Stimulated activated CD8-positive, alpha-beta memory T cell treated with anti-CD3 and anti-CD28 coated beads, Interleukin-7, amount 100 ng/mL, for 4 hours (primary cell): ENCODE results near the gene PHTF1.
A peak's percentile ranks its signal among the peaks of the same experiment; 100 is the strongest.

Experiments used
- DNase-seq, 2 donors: peaks; one replicate each; pipeline ENCODE4 v3.0.0-alpha.2; 2020; ENCODE audit warnings: low read depth in 2 of 2

PHTF1 gene

GRCh38 chr1:113759333-113760101 is at the start of gene PHTF1:
Gene PHTF1, minus strand, starts transcription at chr1:113759486. Its CDS starts 783 bp downstream, at chr1:113758703.
- peak; percentile 8 to 55 for DNase-seq

DNA sequence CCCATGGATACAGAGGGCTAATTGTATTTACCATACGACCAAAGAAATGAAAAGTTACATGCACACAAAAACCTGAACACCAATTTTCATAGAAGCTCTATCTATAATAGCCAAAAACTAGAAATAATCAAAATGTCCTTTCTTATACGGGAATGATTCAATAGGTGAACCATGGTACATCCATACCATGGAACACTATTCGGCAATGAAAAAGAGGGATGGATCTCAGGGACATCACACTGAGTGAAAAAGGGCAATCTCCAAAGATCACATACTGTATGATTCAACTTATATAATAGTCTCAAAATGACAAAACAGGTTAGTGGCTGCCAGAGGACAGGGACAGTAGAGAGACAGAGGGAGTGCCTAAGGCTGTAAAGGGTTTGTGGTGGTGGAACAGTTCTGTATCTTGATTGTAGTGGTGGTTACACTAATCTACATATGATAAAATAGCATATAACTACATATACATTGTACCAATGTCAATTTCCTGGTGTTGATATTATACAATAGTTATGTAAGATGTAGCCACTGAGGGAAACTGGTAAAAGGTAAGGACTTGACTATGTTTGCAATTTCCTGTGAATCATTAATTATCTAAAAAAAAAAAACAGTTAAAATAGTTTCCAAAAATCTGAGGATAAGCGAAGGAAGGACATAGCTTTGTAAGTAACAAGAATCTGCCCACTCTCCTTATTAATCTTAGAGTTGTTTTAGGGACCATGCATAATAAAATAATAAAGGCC is 49.3 kb upstream of the PHTF1 start:
- no peak for DNase-seq

DNA sequence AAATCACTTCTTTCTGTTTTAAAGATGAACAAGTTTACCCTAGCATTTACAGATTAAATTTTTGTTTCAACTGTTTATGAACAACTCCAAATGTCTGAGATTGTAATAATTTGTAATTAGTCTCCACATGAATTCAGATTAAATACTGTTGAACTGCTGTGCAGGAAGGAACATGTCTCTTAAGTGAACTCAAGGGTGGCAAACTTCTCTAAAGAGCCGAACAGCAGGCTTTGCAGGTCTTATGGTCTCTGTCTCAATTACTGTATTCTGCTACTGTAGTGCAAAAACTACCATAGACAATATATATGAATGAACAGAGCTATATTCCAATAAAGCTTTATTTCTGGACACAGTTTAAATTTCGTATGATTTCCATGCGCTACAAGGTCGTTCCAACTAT is 46.4 kb upstream of the PHTF1 start:
- DNase-seq, result no peak

DNA sequence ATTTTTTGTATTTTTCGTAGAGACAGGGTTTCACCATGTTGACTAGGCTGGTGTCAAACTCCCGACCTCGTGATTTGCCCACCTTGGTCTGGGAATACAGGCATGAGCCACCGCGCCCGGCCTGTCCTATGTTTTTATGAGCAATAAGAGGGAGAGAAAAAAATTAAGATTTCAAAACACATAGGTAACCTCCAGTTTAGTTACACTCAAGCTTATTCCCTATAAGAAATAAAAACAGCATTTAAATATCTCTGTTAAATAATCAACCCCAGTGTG is 45.9 kb upstream of the PHTF1 start:
- DNase-seq, result no peak

DNA sequence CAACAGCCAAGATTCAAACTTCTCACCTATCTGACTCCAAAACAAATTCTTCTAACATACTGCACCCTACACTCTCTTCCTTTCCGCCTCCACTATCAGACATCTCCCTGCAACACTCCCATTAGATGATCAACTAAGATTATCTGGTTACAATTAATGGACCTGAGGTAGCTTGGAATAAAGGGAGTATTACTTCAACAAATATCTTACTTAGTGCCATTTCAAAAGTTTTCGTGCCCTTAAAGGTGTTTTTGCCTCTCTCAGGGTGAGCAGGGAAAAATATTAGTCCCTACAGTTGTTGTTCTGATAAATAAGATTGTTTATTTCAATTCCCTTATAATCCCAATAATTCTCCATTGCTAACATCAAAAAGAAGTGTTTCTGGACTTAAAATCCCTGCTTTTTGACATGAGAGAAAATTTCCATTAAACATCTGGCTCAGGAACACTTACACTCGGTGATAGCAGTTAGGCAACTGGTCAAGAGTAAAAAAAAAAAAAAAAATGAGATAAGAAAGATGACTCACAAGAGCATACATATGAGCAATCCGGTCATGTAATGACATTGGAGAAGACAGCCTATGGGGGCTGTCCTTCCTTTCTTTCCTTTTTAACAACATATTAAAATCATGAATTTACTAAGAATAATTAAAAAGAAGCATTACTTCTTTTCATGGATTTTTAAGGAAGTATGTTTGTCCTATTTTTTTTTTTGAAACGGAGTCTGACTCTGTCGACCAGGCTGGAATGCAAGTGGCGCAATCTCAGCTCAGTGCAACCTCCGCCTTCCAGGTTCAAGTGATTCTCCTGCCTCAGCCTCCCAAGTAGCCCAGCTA is 45.4 kb upstream of the PHTF1 start:
- no peak for DNase-seq

DNA sequence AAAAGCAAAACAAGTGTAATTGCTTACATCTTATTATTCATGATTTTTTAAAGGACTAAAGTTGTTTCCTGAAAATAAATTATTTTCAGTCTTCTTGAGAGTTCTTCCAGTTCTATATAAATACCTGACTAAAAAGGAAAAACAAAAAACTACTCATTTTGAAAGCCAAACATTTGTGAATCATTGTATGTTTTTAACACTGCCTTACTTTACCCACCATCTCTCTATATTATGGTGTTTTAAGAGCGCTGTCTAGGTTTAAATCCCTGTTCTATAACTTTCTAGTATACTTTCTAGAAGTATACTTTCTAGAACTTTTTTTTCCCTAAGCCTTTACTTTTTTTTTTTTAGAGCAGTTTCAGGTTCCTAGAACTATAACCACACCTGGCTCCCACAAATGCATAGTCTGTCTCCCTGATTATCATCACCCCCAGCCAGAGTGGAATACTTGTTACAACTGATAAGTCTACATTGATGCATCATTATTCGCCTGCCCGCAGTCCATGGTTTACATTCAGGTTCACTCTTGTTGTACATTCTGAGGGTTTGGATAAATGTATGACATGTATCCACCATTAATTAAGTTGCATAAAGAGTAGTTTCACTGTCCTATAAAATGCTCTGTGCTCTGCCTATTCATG is 43.2 kb upstream of the PHTF1 start:
- DNase-seq, result no peak

DNA sequence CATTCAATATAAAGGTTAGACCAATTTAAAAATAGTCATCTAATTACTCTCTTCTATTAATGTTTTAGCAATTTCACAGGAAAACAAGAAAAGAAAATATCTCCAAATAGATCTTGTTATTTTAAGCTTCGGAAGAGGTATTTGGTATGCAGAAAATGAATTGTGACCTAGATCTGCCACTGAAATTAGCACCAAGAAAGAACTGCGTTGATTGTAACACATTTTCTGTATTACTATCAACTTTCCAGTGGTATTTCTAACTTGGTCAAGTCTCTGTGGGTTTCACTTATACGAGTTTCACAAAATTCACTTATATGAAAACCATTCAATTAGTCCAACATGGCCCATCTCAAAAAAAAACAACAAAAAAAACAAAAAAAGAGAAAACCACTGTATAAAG is 41.2 kb upstream of the PHTF1 start:
- no peak for DNase-seq

DNA sequence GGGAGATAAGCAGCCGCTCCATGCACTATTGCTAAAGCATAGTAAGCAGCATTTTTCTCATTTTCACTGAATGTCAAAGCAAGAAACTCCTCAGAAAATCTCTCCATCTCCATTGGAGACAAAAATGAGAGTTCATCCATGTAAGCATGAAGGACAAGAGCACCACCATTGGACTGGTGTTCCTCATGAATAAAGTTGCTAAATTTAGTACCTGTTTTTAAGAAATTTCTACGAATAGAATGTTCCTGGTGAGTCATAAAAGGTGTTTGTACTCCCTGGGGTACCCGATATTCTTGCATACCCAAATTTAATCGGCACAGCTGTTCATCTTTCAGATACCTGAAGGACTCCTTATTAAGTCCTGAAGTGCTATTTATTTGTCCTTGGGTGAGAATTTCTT is 38.2 kb upstream of the PHTF1 start:
- no peak for DNase-seq

GRCh38 chr1:113793878-113794834 is 34.9 kb upstream of the PHTF1 start:
- DNase-seq, result no peak

- DNase-seq, result no peak
These were observed 33.7 kb upstream of the PHTF1 start for GRCh38 chr1:113792986-113793385.

DNA sequence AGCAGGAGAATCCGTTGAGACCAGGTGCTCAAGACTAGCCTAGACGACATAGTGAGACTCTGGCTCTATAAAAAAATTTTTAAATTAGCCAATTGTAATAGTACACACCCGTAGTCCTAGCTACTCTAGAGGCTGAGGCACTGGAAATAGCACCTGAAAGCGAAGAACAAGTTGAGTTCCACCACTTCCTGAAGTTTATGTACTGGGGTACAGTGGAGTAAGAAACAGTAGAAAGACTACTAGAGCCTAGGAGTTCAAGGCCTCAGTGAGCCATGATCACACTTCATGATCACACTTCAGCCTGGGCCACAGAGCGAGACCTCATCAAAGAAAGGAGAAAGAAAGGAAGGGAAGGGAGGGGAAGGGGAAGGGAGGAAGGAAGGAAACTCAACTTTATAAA is 33.2 kb upstream of the PHTF1 start:
- no peak for DNase-seq

DNA sequence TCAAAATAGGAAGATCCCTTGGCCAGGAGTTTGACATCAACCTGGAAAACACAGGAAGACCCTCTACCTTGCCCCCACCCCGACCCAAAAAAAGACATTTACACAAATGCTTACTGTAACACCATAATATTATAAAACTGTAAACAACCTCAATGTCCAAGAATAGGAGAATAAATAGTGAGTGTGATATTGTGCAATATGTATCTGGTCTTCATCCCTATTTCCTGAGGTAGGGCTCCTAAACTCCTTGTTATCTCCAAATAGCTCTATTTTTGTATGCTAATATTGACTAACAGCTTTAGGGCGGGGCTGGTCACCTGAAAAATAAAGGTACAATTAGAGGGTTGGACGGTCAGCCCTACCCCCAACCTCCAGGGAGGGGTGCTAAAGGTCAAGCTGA is 29.5 kb upstream of the PHTF1 start:
- no peak for DNase-seq

GRCh38 chr1:113787663-113788062 is 28.4 kb upstream of the PHTF1 start:
- DNase-seq, result no peak

DNA sequence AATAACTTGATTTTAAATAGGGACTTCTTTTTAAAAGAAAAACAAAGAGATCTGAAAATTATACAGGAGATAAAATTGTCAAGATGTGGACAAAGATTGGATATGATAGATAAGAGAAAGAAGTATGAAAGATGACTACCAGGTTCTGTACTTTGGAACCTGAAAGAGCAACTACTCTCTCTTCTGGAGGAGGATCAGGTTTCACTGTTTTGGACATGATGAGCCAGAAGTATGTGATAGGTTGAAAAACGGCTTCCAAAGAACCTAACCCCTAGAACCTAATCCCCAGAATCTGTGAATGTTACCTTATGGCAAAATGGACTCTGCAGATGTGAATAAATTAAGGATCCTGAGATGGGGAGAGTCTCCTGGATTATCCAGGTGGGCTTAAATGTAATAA is 26.8 kb upstream of the PHTF1 start:
- no peak for DNase-seq

DNA sequence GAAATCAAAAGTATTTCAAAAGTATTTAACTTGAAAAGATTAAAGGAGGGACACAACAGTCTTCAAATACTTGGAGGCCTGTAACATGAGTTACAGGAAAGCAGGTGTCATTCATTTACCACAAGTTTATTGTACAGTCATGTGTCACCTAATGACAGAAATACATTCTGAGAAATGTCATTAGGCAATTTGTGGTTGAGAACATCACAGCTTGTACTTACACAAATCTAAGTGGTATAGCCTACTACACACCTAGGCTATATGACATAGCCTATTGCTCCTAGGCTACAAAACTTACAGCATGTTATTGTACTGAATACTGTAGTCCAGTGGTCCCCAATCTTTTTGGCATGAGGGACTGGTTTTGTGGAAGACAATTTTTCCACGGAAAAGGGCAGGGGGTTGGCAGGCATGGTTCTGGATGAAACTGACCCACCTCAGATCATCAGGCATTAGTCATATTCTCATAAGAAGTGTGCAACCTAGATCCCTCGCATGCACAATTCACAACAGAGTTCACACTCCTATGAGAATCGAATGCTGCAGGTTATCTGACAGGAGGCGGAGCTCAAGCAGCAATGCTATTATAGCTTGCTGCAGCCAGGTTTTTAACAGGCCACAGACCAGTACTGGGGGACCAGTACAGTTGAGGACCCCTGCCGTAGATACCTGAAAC is 25.0 kb upstream of the PHTF1 start:
- no peak for DNase-seq

GRCh38 chr1:113783254-113784103 is 24.2 kb upstream of the PHTF1 start:
- DNase-seq, result peak; percentile 12 to 13

- no peak for DNase-seq
These were observed 23.1 kb upstream of the PHTF1 start for GRCh38 chr1:113782406-113782805.

DNA sequence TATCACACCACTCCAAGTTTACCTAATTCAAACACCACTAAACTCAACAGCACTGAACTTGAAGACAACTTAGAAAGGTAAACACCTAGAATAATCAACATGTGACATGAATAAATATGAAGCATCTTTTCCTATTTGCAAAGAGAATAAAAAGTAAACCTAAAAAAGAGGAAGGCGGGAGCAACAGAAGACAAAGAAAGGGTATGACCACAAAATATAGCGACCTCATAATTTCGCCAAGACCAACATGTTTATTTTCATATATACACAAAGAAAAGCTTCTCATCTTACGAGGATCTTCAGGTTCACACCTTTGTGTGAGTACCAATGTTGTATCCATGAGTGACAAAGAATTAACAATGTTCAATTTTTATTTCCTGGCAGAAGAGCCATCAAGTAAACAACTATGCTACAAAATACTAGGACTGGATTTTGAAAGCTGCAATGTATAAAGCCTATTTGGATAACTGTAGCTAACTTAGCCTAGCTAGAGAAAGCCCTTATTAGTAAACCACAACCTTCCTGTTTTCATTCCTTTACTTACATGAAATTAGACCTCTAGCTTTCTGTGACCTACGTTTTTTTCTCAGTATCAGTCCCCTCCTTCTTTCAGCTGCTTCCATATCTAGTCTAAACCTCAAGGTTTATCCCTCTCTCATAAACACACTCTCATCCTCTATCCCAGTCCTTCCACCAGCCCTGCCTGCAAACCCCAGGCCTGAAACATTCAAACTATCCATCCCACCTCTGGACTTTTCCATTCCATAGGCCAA is 21.3 kb upstream of the PHTF1 start:
- DNase-seq, result no peak

DNA sequence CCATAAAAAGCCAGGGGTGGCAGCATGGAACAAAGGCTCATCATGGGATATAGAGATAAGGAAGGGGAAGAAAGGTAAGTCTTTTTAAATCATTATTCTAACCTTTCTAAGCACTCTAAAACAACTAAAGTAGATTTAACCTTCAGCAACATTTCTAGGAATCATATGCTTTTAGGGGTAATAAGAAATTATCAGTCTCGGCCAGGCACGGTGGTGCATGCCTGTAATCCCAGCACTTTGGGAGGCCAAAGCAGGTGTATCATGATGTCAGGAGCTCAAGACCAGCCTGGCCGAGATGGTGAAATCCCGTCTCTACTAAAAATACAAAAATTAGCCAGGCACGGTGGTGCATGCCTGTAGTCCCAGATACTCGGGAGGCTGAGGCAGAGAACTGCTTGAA is 20.3 kb upstream of the PHTF1 start:
- no peak for DNase-seq
